K562 (cell line): ENCODE measurements around the gene ELK1. TPM values are rescaled to one million over a fixed set of nuclear protein-coding genes. Genes with fewer than 3 reads are reported as not detected.
A peak's percentile ranks its signal among the peaks of the same experiment; 100 is the strongest.

Source experiments
- BHLHE40 ChIP-seq: IDR thresholded peaks from 2 replicates; pipeline ENCODE4 v1.6.1; 2011; ENCODE audit warnings: low read length, improper control_type of control experiment
- CREM ChIP-seq: IDR thresholded peaks from 2 replicates; pipeline ENCODE4 v1.6.1; 2014; ENCODE audit warnings: antibody characterized with exemption, low read depth
- GATAD2A ChIP-seq: fragments of 450-650 bp; IDR thresholded peaks from 2 replicates; pipeline ENCODE4 v1.6.1; 2017
- HDAC3 ChIP-seq: fragments of 450-650 bp; IDR thresholded peaks from 2 replicates; pipeline ENCODE4 v1.6.1; 2018; ENCODE audit warnings: borderline replicate concordance, mild to moderate bottlenecking, moderate library complexity; ENCODE audit not compliant: partially characterized antibody
- KDM1A ChIP-seq, 2 experiments: fragments of 450-650 bp; IDR thresholded peaks; 2 replicates each; pipeline ENCODE4 v1.6.1; 2016; ENCODE audit warnings: mild to moderate bottlenecking in 2 of 2
- MEIS2 ChIP-seq: fragments of 450-650 bp; IDR thresholded peaks from 2 replicates; pipeline ENCODE4 v1.6.1; 2014; ENCODE audit warnings: mild to moderate bottlenecking; ENCODE audit not compliant: partially characterized antibody
- RCOR1 ChIP-seq, 2 experiments: IDR thresholded peaks; 2 replicates each; pipeline ENCODE4 v1.6.1; 2012; ENCODE audit warnings: low read depth in 2 of 2, low read length in 2 of 2, borderline replicate concordance in 1 of 2, improper control_type of control experiment in 1 of 2
- SPI1 ChIP-seq: IDR thresholded peaks from 2 replicates; pipeline ENCODE4 v1.6.1; 2011; ENCODE audit warnings: low read depth, low read length, control low read depth, borderline replicate concordance
- TAF1 ChIP-seq: IDR thresholded peaks from 2 replicates; pipeline ENCODE4 v1.6.1; 2011; ENCODE audit warnings: mild to moderate bottlenecking, low read length, moderate library complexity; ENCODE audit not compliant: insufficient read depth, control insufficient read depth, severe bottlenecking; ENCODE audit errors: extremely low read depth
- TBP ChIP-seq: optimal IDR thresholded peaks from 2 replicates; pipeline ENCODE3; 2011; ENCODE audit warnings: low read depth, low read length, improper control_type of control experiment
- VEZF1 ChIP-seq: fragments of 200-800 bp; sonication (Bioruptor generic); IDR thresholded peaks from 2 replicates; pipeline ENCODE4 v1.6.1; 2017; ENCODE audit warnings: missing genetic modification characterization, missing compliant biosample characterization
- polyA plus RNA-seq, 8 experiments: library from polyadenylated mRNA; depleted of rRNA in 4 of 8; stranded (reverse) in 5 of 8; unstranded in 3 of 8; fragments of >200 nt; fragmentation: Nextera tagmentation in 2 of 8; fragmentation: Illumina TruSeq in 1 of 8; extraction: Ambion mirVana in 2 of 8; extraction: Trizol in 1 of 8; gene quantifications; 2 replicates each; pipeline versions ENCODE4 v1.2.1 to v1.2.3, GENCODE V29; 2011 to 2014; ENCODE audit warnings: inconsistent platforms in 1 of 8, missing spikeins in 1 of 8
- total RNA-seq, 7 experiments: library from RNA; depleted of rRNA in 6 of 7; stranded (reverse); fragments of >200 nt in 6 of 7; fragmentation: Illumina TruSeq in 2 of 7; extraction: Trizol in 2 of 7; gene quantifications; 2 replicates each; pipeline versions ENCODE4 v1.2.1 to v1.2.3, GENCODE V29; 2011 to 2021; ENCODE audit warnings: low replicate concordance in 1 of 7
- TF ChIP-seq, protein P1 (sequence below): fragments of 150-350 bp; IDR thresholded peaks from 2 replicates; pipeline ENCODE4 v1.6.1; 2014; ENCODE audit warnings: low read depth, mild to moderate bottlenecking, low read length, borderline replicate concordance

Gene ELK1
- total and polyA plus RNA-seq, 9 of the 15 experiments (the other 6 are each of a cell fraction or from before 2014, with no cell fraction given): 4.4 to 74.9 (median 26.5) TPM

DNA sequence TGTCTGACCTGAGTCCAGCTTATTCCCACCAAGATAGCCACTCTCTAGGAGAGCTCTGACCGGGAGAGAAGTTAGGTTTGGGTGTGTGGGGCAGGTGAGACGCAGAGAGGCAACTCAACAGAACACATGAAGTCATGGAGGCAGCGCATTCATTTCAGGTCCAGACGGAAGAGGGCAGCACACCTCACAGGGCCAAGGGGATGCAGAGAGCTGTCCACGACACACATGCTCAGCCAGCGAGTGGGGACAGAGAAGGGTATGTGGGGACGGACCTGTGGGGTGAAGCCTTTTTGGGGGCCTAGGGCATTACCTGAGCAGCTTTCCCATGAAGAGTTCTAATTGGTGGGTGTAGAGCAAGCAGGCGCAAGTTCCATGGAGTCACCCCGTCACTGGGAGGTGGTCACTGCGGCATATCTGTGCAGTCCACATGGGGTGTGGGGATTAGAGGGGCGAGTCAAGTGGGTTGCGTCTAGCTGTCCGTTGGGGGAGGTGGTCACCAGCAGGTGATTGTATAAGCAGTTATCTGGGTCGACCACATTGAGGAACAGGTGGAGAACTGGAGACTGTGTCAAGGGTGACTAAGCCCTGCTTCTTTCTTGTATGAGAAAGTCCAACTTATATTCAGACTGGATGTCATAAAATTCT lies 32.9 kb upstream of the ELK1 start (continued):
- TF ChIP-seq, protein P1, sequence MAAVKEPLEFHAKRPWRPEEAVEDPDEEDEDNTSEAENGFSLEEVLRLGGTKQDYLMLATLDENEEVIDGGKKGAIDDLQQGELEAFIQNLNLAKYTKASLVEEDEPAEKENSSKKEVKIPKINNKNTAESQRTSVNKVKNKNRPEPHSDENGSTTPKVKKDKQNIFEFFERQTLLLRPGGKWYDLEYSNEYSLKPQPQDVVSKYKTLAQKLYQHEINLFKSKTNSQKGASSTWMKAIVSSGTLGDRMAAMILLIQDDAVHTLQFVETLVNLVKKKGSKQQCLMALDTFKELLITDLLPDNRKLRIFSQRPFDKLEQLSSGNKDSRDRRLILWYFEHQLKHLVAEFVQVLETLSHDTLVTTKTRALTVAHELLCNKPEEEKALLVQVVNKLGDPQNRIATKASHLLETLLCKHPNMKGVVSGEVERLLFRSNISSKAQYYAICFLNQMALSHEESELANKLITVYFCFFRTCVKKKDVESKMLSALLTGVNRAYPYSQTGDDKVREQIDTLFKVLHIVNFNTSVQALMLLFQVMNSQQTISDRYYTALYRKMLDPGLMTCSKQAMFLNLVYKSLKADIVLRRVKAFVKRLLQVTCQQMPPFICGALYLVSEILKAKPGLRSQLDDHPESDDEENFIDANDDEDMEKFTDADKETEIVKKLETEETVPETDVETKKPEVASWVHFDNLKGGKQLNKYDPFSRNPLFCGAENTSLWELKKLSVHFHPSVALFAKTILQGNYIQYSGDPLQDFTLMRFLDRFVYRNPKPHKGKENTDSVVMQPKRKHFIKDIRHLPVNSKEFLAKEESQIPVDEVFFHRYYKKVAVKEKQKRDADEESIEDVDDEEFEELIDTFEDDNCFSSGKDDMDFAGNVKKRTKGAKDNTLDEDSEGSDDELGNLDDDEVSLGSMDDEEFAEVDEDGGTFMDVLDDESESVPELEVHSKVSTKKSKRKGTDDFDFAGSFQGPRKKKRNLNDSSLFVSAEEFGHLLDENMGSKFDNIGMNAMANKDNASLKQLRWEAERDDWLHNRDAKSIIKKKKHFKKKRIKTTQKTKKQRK: no peak
- TF ChIP-seq KDM1A (IDR thresholded peaks at IDR 0.05) (peak; percentile 95 to 96), TBP (peak; percentile 25), VEZF1 (CRISPR knock-in tag) (peak; percentile 40), HDAC3 (peak; percentile 96), BHLHE40 (peak; percentile 73; the same call in 1 of the 2 replicates), RCOR1 (IDR thresholded peaks at IDR 0.05; ENCODE audit: borderline replicate concordance in 1 of 2, low read depth in 2 of 2, low read length in 2 of 2) (peak; percentile 87 to 89; a peak in 3 of 4 replicates), MEIS2 (peak; percentile 33), TAF1 (peak; percentile 42), SPI1 (no peak), CREM (peak; percentile 75), GATAD2A (peak; percentile 85; the same call in 1 of the 2 replicates)
- TF ChIP-seq, all 486 proteins: peak for 122
